Astrocyte of the cerebellum (primary cell): ENCODE measurements around the gene CCDC188.

Experiments used
- DNase-seq: peaks from one replicate; pipeline ENCODE4 v3.0.0-alpha.2; 2011; ENCODE audit warnings: low read depth
- H3K4me3 ChIP-seq: 2 replicates; pipeline ENCODE4 v1.5.1; 2011; ENCODE audit warnings: mild to moderate bottlenecking, low read depth, low read length, moderate library complexity
- in situ Hi-C: cut with HindIII; loops from 2 replicates; pipeline ENCODE4 v1.10.0; 2017; ENCODE audit warnings: low sequenced_read_pairs
- TF ChIP-seq, protein P1 (sequence below): IDR thresholded peaks from 2 replicates; pipeline ENCODE4 v1.5.1; 2012; ENCODE audit warnings: low read length, low read depth, moderate library complexity, mild to moderate bottlenecking; ENCODE audit errors: missing control alignments

CCDC188 gene

DNA sequence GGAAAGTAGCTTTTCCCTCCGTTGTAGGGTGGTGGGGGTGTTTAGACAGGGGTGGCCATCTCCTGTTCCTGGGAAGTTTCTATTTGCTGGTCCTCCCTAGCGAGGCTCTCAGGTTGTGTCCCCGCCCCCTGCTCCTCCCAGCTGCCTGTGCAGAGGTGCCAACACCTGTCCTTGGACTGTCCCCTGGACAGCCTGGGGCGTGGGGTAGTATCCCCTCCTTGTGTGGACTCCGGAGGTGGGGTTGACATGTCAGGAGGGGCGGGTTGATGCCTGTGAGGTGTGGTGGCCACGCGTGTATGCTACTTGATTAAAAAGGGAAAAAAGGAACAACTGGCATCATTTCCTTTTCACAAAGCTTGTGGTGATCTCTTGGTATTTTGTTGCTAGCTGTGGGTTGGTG, 49.2 kb downstream of the CCDC188 start:
- no peak for DNase-seq
- TF ChIP-seq, protein P1, sequence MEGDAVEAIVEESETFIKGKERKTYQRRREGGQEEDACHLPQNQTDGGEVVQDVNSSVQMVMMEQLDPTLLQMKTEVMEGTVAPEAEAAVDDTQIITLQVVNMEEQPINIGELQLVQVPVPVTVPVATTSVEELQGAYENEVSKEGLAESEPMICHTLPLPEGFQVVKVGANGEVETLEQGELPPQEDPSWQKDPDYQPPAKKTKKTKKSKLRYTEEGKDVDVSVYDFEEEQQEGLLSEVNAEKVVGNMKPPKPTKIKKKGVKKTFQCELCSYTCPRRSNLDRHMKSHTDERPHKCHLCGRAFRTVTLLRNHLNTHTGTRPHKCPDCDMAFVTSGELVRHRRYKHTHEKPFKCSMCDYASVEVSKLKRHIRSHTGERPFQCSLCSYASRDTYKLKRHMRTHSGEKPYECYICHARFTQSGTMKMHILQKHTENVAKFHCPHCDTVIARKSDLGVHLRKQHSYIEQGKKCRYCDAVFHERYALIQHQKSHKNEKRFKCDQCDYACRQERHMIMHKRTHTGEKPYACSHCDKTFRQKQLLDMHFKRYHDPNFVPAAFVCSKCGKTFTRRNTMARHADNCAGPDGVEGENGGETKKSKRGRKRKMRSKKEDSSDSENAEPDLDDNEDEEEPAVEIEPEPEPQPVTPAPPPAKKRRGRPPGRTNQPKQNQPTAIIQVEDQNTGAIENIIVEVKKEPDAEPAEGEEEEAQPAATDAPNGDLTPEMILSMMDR, result no peak
- in situ Hi-C loops, result no loop called here
- no peak overlapping the region for H3K4me3 ChIP-seq

DNA sequence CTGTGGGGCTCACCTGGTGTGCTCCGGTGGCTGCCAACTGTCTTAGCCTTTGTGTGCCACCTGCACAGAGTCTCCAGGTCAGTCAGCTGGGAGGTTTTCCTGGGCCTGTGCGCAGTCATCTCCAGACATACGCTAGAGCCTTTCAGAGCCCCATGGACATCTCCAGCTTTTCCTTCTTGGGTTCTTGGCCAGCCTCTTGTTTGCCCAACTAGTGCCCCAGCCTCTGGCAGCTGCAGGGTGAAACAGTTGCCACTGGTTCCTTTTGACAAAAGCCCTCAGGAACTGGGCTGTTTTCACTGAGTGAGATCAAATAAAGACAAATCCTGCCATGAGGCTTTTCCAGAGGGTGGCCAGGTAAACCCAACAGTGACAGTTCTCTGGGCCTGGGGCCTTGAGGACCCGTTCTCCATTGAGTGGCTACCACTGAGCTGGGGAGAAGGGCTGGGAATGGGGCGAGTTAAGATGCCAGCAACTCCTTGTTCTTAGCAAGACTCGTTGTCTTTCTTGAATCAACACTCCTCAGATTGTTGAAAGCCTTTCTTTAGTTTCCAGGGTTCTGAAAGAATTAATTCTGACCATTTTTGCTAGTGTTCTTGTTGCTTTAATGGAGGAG, 51.6 kb downstream of the CCDC188 start:
- no peak for DNase-seq
- TF ChIP-seq, protein P1, result no peak
- no peak overlapping the region for H3K4me3 ChIP-seq
- in situ Hi-C loops, result no loop called here
